IMR-90 (cell line): ENCODE data around the gene CAB39. TPM values are rescaled to one million over a fixed set of nuclear protein-coding genes. Genes with fewer than 3 reads are reported as not detected.

Source experiments
- ATAC-seq: fragments of 200-7000 bp; cut with Tn5 transposase; 2 replicates; pipeline ENCODE4 v1.9.1; 2020; ENCODE audit warnings: low read depth, mild to moderate bottlenecking, moderate library complexity
- BruUV-seq: library from RNA; stranded (reverse); fragments of 400-500 nt; replicated peaks from 2 replicates; lab custom pipeline; 2021; lab: Mats Ljungman, UMichigan
- CTCF ChIA-PET: fragments of 300-600 bp; formaldehyde crosslinking; extraction: SDS; loops from one replicate; lab custom pipeline; 2021; ENCODE audit warnings: antibody characterized with exemption; lab: Yijun Ruan, JAX
- POLR2A ChIA-PET: fragments of 300-600 bp; sonication (Branson Sonifier 250); formaldehyde crosslinking; loops from one replicate; lab custom pipeline; 2022; ENCODE audit warnings: antibody characterized with exemption; ENCODE audit not compliant: unreplicated experiment; lab: Charles Lee
- DNase-seq: peaks from one replicate; pipeline ENCODE4 v3.0.0; 2013
- H2AFZ ChIP-seq: replicated peaks from 2 replicates; pipeline ENCODE3; 2013; ENCODE audit warnings: low read length, mild to moderate bottlenecking; ENCODE audit not compliant: poor library complexity
- H2AK5ac ChIP-seq: 2 replicates; pipeline ENCODE4 v1.6.1; 2013; ENCODE audit warnings: low read depth, low read length, inconsistent platforms
- H2AK9ac ChIP-seq: replicated peaks from 2 replicates; pipeline ENCODE3; 2013; ENCODE audit warnings: mild to moderate bottlenecking, low read depth, low read length, moderate library complexity; ENCODE audit not compliant: poor library complexity
- H2BK120ac ChIP-seq: 2 replicates; pipeline ENCODE4 v1.6.1; 2013; ENCODE audit warnings: low read depth, low read length, inconsistent platforms
- H2BK15ac ChIP-seq: 3 replicates; pipeline ENCODE4 v1.6.1; 2013; ENCODE audit warnings: low read depth, low read length, inconsistent platforms
- H2BK20ac ChIP-seq: 2 replicates; pipeline ENCODE4 v1.6.1; 2013; ENCODE audit warnings: low read depth, mild to moderate bottlenecking, inconsistent platforms, low read length, moderate library complexity
- H2BK5ac ChIP-seq: 2 replicates; pipeline ENCODE4 v1.6.1; 2013; ENCODE audit warnings: mild to moderate bottlenecking, low read depth, low read length, inconsistent platforms; ENCODE audit not compliant: poor library complexity, severe bottlenecking
- H3K14ac ChIP-seq: replicated peaks from 2 replicates; pipeline ENCODE4 v1.6.1; 2013; ENCODE audit warnings: low read depth, low read length, inconsistent platforms
- H3K18ac ChIP-seq: 2 replicates; pipeline ENCODE4 v1.6.1; 2013; ENCODE audit warnings: low read depth, low read length, control low read depth
- H3K23ac ChIP-seq: 2 replicates; pipeline ENCODE4 v1.6.1; 2013; ENCODE audit warnings: low read depth, low read length, inconsistent platforms
- H3K27ac ChIP-seq: 2 replicates; pipeline ENCODE4 v1.5.1; 2013; ENCODE audit warnings: mild to moderate bottlenecking, control low read depth, low read length; ENCODE audit not compliant: insufficient read depth
- H3K27me3 ChIP-seq: 2 replicates; pipeline ENCODE4 v1.6.1; 2013; ENCODE audit warnings: low read length; ENCODE audit not compliant: control insufficient read depth, insufficient read depth
- H3K36me3 ChIP-seq: 2 replicates; pipeline ENCODE4 v1.6.1; 2013; ENCODE audit warnings: low read length, mixed read lengths; ENCODE audit not compliant: control insufficient read depth, insufficient read depth
- H3K4ac ChIP-seq: 2 replicates; pipeline ENCODE4 v1.6.1; 2013; ENCODE audit warnings: low read depth, low read length, inconsistent platforms
- H3K4me1 ChIP-seq: 2 replicates; pipeline ENCODE4 v1.6.1; 2013; ENCODE audit warnings: low read length, mixed read lengths; ENCODE audit not compliant: control insufficient read depth, insufficient read depth
- H3K4me2 ChIP-seq: 2 replicates; pipeline ENCODE4 v1.6.1; 2013; ENCODE audit warnings: low read depth, mild to moderate bottlenecking, control low read depth, low read length, moderate library complexity
- H3K4me3 ChIP-seq: 2 replicates; pipeline ENCODE4 v1.5.1; 2013; ENCODE audit warnings: low read depth, mild to moderate bottlenecking, control low read depth, low read length, moderate library complexity; ENCODE audit not compliant: insufficient read depth
- H3K56ac ChIP-seq: 2 replicates; pipeline ENCODE4 v1.6.1; 2013; ENCODE audit warnings: low read length, inconsistent platforms; ENCODE audit not compliant: insufficient read depth; ENCODE audit errors: extremely low read depth
- H3K79me1 ChIP-seq, 2 experiments: 2 replicates each; pipeline ENCODE4 v1.6.1; 2013; ENCODE audit warnings: low read length in 2 of 2, inconsistent platforms in 1 of 2, low read depth in 1 of 2
- H3K9ac ChIP-seq: 2 replicates; pipeline ENCODE4 v1.6.1; 2013; ENCODE audit warnings: low read depth, low read length, control low read depth
- H3K9me1 ChIP-seq: 2 replicates; pipeline ENCODE4 v1.6.1; 2013; ENCODE audit warnings: low read length, inconsistent platforms; ENCODE audit not compliant: insufficient read depth
- H3K9me3 ChIP-seq: 2 replicates; pipeline ENCODE4 v1.6.1; 2013; ENCODE audit warnings: low read length; ENCODE audit not compliant: control insufficient read depth, insufficient read depth
- H4K20me1 ChIP-seq: 2 replicates; pipeline ENCODE4 v1.6.1; 2013; ENCODE audit warnings: low read length, inconsistent platforms; ENCODE audit not compliant: insufficient read depth
- H4K5ac ChIP-seq: 2 replicates; pipeline ENCODE4 v1.6.1; 2013; ENCODE audit warnings: mild to moderate bottlenecking, low read depth, low read length, control low read depth
- H4K8ac ChIP-seq, 2 experiments: 2 replicates each; pipeline ENCODE4 v1.6.1; 2013; ENCODE audit warnings: low read depth in 2 of 2, low read length in 2 of 2, control low read depth in 1 of 2, inconsistent platforms in 1 of 2
- H4K91ac ChIP-seq: 2 replicates; pipeline ENCODE4 v1.6.1; 2013; ENCODE audit warnings: low read depth, low read length, inconsistent platforms; ENCODE audit not compliant: insufficient read depth
- BHLHE40 ChIP-seq: fragments of 150-350 bp; IDR thresholded peaks from 2 replicates; pipeline ENCODE4 v1.6.1; 2016; ENCODE audit warnings: mild to moderate bottlenecking, low read depth, low read length
- CHD1 ChIP-seq: IDR thresholded peaks from 2 replicates; pipeline ENCODE4 v1.6.1; 2012; ENCODE audit warnings: low read depth, low read length, improper control_type of control experiment
- CTCF ChIP-seq: conservative IDR thresholded peaks from 2 replicates; pipeline ENCODE4 v1.5.1; 2012; ENCODE audit warnings: mild to moderate bottlenecking, low read depth, low read length, improper control_type of control experiment
- FOS ChIP-seq: fragments of 150-350 bp; IDR thresholded peaks from 2 replicates; pipeline ENCODE4 v1.6.1; 2016; ENCODE audit warnings: low read depth, low read length
- MAFK ChIP-seq: IDR thresholded peaks from 2 replicates; pipeline ENCODE4 v1.6.1; 2012; ENCODE audit warnings: low read depth, low read length, improper control_type of control experiment
- NFE2L2 ChIP-seq: fragments of 150-350 bp; IDR thresholded peaks from 2 replicates; pipeline ENCODE4 v1.6.1; 2016; ENCODE audit warnings: low read depth, mild to moderate bottlenecking, low read length
- POLR2A ChIP-seq: IDR thresholded peaks from 2 replicates; pipeline ENCODE4 v1.6.1; 2012; ENCODE audit warnings: mild to moderate bottlenecking, low read depth, low read length
- RAD21 ChIP-seq: IDR thresholded peaks from 2 replicates; pipeline ENCODE4 v1.6.1; 2012; ENCODE audit warnings: low read length, improper control_type of control experiment
- RCOR1 ChIP-seq: IDR thresholded peaks from 2 replicates; pipeline ENCODE4 v1.6.1; 2012; ENCODE audit warnings: mild to moderate bottlenecking, low read length, improper control_type of control experiment; ENCODE audit not compliant: insufficient replicate concordance
- RFX5 ChIP-seq: IDR thresholded peaks from 2 replicates; pipeline ENCODE4 v1.8.0; 2012; ENCODE audit warnings: low read depth, mild to moderate bottlenecking, low read length, moderate library complexity
- SMC3 ChIP-seq: fragments of 150-350 bp; IDR thresholded peaks from 2 replicates; pipeline ENCODE4 v1.6.1; 2016; ENCODE audit warnings: low read depth, mild to moderate bottlenecking, antibody characterized with exemption, low read length, moderate library complexity
- USF2 ChIP-seq: fragments of 150-350 bp; IDR thresholded peaks from 2 replicates; pipeline ENCODE4 v1.6.1; 2017; ENCODE audit warnings: mild to moderate bottlenecking, antibody characterized with exemption, low read length, low read depth
- WGBS, 2 experiments: methylation state at CpG; one replicate each; pipeline versions ENCODE4 v1.1.5 to v1.1.7; 2013; ENCODE audit warnings: missing lambda C conversion rate in 2 of 2; ENCODE audit not compliant: insufficient read length in 1 of 2; ENCODE audit errors: extremely low coverage in 2 of 2; 5-methylcytosine and 5-hydroxymethylcytosine counted together
- dilution Hi-C: fragments of 300-500 bp; cut with HindIII; formaldehyde crosslinking; loops from one replicate; pipeline ENCODE4 v1.14.3; 2018; ENCODE audit warnings: low sequenced_read_pairs; ENCODE audit not compliant: unreplicated experiment
- in situ Hi-C: fragments of 300-500 bp; cut with MboI; formaldehyde crosslinking; loops from 3 replicates; pipeline ENCODE4 v1.14.3; 2019; ENCODE audit warnings: low sequenced_read_pairs, inconsistent platforms, mixed read lengths
- intact Hi-C: fragments of 100-400 bp; cut with micrococcal nuclease; formaldehyde crosslinking; loops from 2 replicates; pipeline ENCODE4 v1.10.0; 2022
- polyA plus RNA-seq, 3 experiments: library from polyadenylated mRNA; depleted of rRNA; stranded (reverse); fragments of >200 nt; gene quantifications; 2 replicates each; pipeline ENCODE4 v1.2.3, GENCODE V29; 2012; ENCODE audit warnings: low replicate concordance in 1 of 3
- total RNA-seq: library from RNA; depleted of rRNA; stranded (reverse); fragments of >200 nt; gene quantifications from 2 replicates; pipeline ENCODE4 v1.2.3, GENCODE V29; 2012

CAB39 gene
- total and polyA plus RNA-seq, 2 of the 4 experiments (the other 2 are of a cell fraction) = 38.2 to 71.7 TPM

GRCh38 chr2:230847883-230848388, 135.3 kb downstream of the CAB39 start:
- no peak overlapping the region for H2BK120ac ChIP-seq
- no peak overlapping the region for H3K56ac ChIP-seq
- no peak overlapping the region for H3K4me3 ChIP-seq
- 5% methylated on average over 4 of the region's 32 CpGs; no CpG with 5 or more reads in 1 of the 2 experiments for WGBS, 2 experiments
- TF ChIP-seq RFX5 (no peak), NFE2L2 (no peak), CHD1 (no peak), RCOR1 (no peak), BHLHE40 (no peak), RAD21 (peak; percentile 55), MAFK (no peak), FOS (peak; percentile 38; the same call in 1 of the 2 replicates), USF2 (no peak), SMC3 (peak; percentile 63), POLR2A (no peak), CTCF (peak; percentile 85)
- H2BK5ac ChIP-seq = no peak overlapping the region
- intact Hi-C loops (no loop called here), in situ Hi-C loops (no loop called here), dilution Hi-C loops (no loop called here)
- DNase-seq (peak; percentile 77), ATAC-seq (peak; percentile 100)
- peak overlapping the region; percentile 90 for H2AFZ ChIP-seq
- no peak overlapping the region for H4K91ac ChIP-seq
- H4K20me1 ChIP-seq = no peaks in the 10 kb centered on the region
- peak overlapping the region; percentile 65 for H3K4me2 ChIP-seq
- H3K9me1 ChIP-seq = no peaks in the 10 kb centered on the region
- H3K23ac ChIP-seq = no peak overlapping the region
- H3K79me1 ChIP-seq = no peaks in the 10 kb centered on the region
- H3K27ac ChIP-seq = no peak overlapping the region
- no peak overlapping the region for H2BK15ac ChIP-seq
- no peak overlapping the region for H4K5ac ChIP-seq
- H3K18ac ChIP-seq = no peak overlapping the region; the same call in 1 of the 2 replicates
- H3K9me3 ChIP-seq = no peaks in the 10 kb centered on the region; the same call in 1 of the 2 replicates
- POLR2A ChIA-PET = interaction anchor here (0.7 kb wide), 1 partner anchor 25 kb away, joined by 10 read pairs; no protein-coding TSS in a partner anchor
- no peaks in the 10 kb centered on the region for H3K4me1 ChIP-seq
- no peak overlapping the region for H2BK20ac ChIP-seq
- H4K8ac ChIP-seq = peak overlapping the region in 1 of 2 experiments; percentile 61; a peak in 1 of 4 replicates
- no peak overlapping the region for H3K14ac ChIP-seq
- no peak overlapping the region for H3K4ac ChIP-seq
- peak overlapping the region; percentile 5 for H2AK9ac ChIP-seq
- CTCF ChIA-PET = interaction anchor here (0.8 to 1.4 kb wide), 4 partner anchors 9 to 144 kb away, joined by 3 to 6 read pairs (median 3); partner anchors contain the start of gene ITM2C
- no peaks in the 10 kb centered on the region for H3K36me3 ChIP-seq
- no TSS peak for BruUV-seq
- no peak overlapping the region for H3K9ac ChIP-seq
- peaks cover 13% of the 10 kb centered on the region for H3K27me3 ChIP-seq
- H2AK5ac ChIP-seq = no peak overlapping the region
